Measurements from ENCODE around the gene TANK.

Gene TANK

DNA sequence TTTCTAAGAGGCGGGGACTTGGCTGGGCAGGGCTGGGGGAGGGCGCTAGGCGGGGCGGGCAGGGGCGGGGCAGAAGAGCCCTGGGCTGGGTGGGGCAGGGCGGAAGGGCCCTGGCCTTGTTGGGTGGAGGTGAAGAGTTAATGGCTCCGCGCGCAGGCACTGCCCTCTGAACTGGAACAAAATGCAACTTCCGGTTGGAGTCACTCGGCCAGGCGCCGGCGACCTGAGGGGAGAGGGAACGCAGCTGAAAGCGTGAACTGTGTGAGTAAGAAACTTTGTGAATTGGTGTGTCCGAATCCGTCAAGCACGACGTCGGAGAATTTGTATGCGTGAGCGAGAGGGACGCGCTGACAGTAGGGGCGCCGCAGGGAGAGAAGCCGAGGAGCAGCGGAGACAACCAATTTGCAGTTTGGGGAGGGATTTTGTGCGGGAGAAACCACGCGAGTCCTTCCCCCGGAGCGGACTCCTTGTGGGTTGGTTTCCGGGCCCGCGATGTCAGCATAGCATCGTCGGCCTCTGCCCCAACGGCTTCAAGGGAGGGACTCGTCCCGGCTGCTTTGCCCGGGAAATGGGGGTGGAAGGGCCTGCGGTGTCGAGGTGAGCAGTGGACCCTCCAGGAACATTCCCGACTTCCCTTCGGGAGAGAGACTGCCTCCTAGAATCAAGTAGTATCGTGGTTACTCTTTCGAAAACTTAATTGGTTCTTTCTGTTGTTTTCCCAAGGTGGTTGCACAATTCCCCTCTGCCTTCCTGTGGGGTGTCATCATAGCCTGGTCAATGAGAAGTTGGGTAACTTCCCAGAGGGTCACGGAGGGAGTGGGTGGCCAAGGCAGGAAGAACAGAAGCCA lies at the start of gene TANK:
TANK (plus strand) TSS at position 203 of the 848 bp plus-strand sequence. CDS start 19,235 bp downstream, outside the sequence.
- no peaks in the 10 kb centered on the region for H3K27me3 ChIP-seq (ENCODE audit: control insufficient read depth, insufficient read depth, low read length)
- peak within 1 kb of the TSS; percentile 87 for H3K9ac ChIP-seq (ENCODE audit: low read length)
- no peaks in the 10 kb centered on the region for H3K9me3 ChIP-seq (ENCODE audit: control insufficient read depth, low read depth, low read length)
- H3K27ac ChIP-seq (ENCODE audit: low read length): peak within 1 kb of the TSS; percentile 53
- H3K36me3 ChIP-seq (ENCODE audit: control insufficient read depth, low read depth, low read length): no peaks in the 10 kb centered on the region
- peak within 1 kb of the TSS; percentile 89 for H3K4me3 ChIP-seq (ENCODE audit: low read length)
- H3K4me1 ChIP-seq (ENCODE audit: control insufficient read depth, low read depth, low read length): peaks cover 5% of the 10 kb centered on the region

DNA sequence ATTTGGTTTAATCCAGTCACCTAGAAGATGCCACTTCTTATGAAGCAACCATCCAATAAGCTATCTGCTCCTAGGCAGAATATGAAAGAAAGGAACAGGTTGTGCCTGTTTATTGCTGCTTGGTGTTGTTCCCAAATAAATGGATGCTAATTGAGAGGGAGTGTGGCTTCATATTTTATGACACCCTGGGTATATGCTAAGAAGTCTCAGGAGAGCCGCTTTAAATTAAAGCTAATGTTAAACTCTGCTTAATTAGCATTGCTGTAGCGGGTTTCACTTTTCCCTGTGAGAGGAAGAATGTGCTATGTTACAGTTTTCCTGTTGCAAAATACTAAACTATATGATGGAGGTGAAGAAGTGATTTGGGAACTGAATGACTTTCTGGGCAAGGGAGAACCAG lies 48.7 kb upstream of the TANK start:
- no peak overlapping the region for H3K4me3 ChIP-seq (ENCODE audit: low read length)
- no peak overlapping the region for H3K9ac ChIP-seq (ENCODE audit: low read length)
- H3K4me1 ChIP-seq (ENCODE audit: control insufficient read depth, low read depth, low read length): peaks cover 11% of the 10 kb centered on the region
- H3K9me3 ChIP-seq (ENCODE audit: control insufficient read depth, low read depth, low read length): no peaks in the 10 kb centered on the region
- no peaks in the 10 kb centered on the region for H3K36me3 ChIP-seq (ENCODE audit: control insufficient read depth, low read depth, low read length)
- H3K27me3 ChIP-seq (ENCODE audit: control insufficient read depth, insufficient read depth, low read length): no peaks in the 10 kb centered on the region
- H3K27ac ChIP-seq (ENCODE audit: low read length): no peak overlapping the region

DNA sequence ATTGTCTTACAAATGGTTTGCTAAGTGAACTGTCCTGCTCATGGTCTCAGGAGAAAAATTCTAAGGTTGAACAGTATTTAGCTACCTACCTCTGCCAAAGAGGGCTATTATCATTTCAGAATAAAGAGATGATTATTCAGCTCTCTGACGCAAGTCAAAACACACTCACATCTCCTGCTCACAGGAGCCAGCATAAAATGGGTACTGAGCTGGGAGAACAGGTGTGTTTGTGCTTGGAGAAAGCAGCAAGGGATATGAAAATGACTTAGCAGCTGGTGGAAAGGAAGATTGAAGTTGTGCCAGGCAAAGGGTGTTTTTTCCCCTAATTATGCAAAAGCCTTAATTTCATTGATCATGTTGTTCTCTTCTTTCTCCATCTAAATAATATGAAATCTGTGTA lies 47.3 kb upstream of the TANK start:
- Histone ChIP-seq H3K27ac (ENCODE audit: low read length) (no peak overlapping the region), H3K27me3 (ENCODE audit: control insufficient read depth, insufficient read depth, low read length) (no peaks in the 10 kb centered on the region), H3K4me3 (ENCODE audit: low read length) (no peak overlapping the region), H3K4me1 (ENCODE audit: control insufficient read depth, low read depth, low read length) (peaks cover 11% of the 10 kb centered on the region), H3K9me3 (ENCODE audit: control insufficient read depth, low read depth, low read length) (no peaks in the 10 kb centered on the region), H3K36me3 (ENCODE audit: control insufficient read depth, low read depth, low read length) (no peaks in the 10 kb centered on the region), H3K9ac (ENCODE audit: low read length) (no peak overlapping the region)

DNA sequence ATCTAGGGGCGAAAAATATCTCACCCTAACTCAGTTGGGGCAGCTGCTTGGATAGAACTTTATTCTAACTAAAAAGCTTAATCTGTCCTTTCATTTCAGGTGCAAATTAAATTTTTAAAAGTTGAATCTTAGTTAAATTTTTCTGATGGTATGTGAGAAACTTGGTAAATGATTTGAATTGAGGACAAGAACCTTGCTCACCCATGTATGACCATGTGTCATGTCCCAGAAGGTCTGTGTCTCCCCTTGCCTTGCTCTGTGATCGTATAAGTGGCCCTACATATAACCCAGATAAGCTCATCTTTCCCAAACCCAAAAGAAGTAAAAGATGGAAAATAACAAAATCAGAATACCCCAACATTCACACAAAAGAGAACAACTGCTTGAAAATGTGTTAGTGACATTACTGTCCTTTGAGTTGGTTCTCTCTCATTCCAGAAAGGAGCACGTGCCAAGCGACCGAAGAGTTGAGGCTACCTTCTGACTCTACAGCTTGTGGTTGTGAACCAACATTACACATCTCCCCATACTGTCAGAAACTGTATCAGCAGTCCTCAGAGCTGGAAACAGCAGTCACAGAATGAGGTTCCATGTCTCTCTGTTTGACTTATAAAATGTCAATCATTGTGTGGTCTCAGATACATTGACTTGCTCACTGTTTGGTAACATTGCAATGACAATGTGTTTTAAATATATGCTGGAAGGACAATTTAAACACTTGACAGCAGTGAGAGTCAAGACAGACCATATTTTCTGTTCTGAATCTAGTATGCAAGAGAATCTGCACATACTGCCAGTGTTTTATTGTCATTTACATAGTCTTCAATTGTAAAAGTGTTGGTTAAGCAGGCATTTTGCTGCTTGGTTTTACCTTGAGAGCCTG lies 46.3 kb upstream of the TANK start:
- no peaks in the 10 kb centered on the region for H3K27me3 ChIP-seq (ENCODE audit: control insufficient read depth, insufficient read depth, low read length)
- no peak overlapping the region for H3K4me3 ChIP-seq (ENCODE audit: low read length)
- no peak overlapping the region for H3K27ac ChIP-seq (ENCODE audit: low read length)
- no peaks in the 10 kb centered on the region for H3K9me3 ChIP-seq (ENCODE audit: control insufficient read depth, low read depth, low read length)
- H3K36me3 ChIP-seq (ENCODE audit: control insufficient read depth, low read depth, low read length): no peaks in the 10 kb centered on the region
- H3K9ac ChIP-seq (ENCODE audit: low read length): no peak overlapping the region
- peaks cover 11% of the 10 kb centered on the region for H3K4me1 ChIP-seq (ENCODE audit: control insufficient read depth, low read depth, low read length)

GRCh38 chr2:161115205-161115604 lies 45.0 kb upstream of the TANK start:
- Histone ChIP-seq H3K27me3 (ENCODE audit: control insufficient read depth, insufficient read depth, low read length) (no peaks in the 10 kb centered on the region), H3K4me1 (ENCODE audit: control insufficient read depth, low read depth, low read length) (peaks cover 11% of the 10 kb centered on the region), H3K9ac (ENCODE audit: low read length) (no peak overlapping the region), H3K9me3 (ENCODE audit: control insufficient read depth, low read depth, low read length) (no peaks in the 10 kb centered on the region), H3K4me3 (ENCODE audit: low read length) (no peak overlapping the region), H3K36me3 (ENCODE audit: control insufficient read depth, low read depth, low read length) (no peaks in the 10 kb centered on the region), H3K27ac (ENCODE audit: low read length) (no peak overlapping the region)

GRCh38 chr2:161115605-161116380 lies 44.4 kb upstream of the TANK start:
- no peaks in the 10 kb centered on the region for H3K36me3 ChIP-seq (ENCODE audit: control insufficient read depth, low read depth, low read length)
- no peak overlapping the region for H3K27ac ChIP-seq (ENCODE audit: low read length)
- no peak overlapping the region for H3K4me3 ChIP-seq (ENCODE audit: low read length)
- H3K9me3 ChIP-seq (ENCODE audit: control insufficient read depth, low read depth, low read length): no peaks in the 10 kb centered on the region
- no peaks in the 10 kb centered on the region for H3K27me3 ChIP-seq (ENCODE audit: control insufficient read depth, insufficient read depth, low read length)
- H3K4me1 ChIP-seq (ENCODE audit: control insufficient read depth, low read depth, low read length): peaks cover 11% of the 10 kb centered on the region
- no peak overlapping the region for H3K9ac ChIP-seq (ENCODE audit: low read length)

- H3K27me3 ChIP-seq (ENCODE audit: control insufficient read depth, insufficient read depth, low read length): no peaks in the 10 kb centered on the region
- H3K4me1 ChIP-seq (ENCODE audit: control insufficient read depth, low read depth, low read length): peaks cover 8% of the 10 kb centered on the region
- no peak overlapping the region for H3K27ac ChIP-seq (ENCODE audit: low read length)
- H3K4me3 ChIP-seq (ENCODE audit: low read length): no peak overlapping the region
- H3K9ac ChIP-seq (ENCODE audit: low read length): no peak overlapping the region
- H3K36me3 ChIP-seq (ENCODE audit: control insufficient read depth, low read depth, low read length): no peaks in the 10 kb centered on the region
- no peaks in the 10 kb centered on the region for H3K9me3 ChIP-seq (ENCODE audit: control insufficient read depth, low read depth, low read length)
Observed at GRCh38 chr2:161116509-161116908, 43.7 kb upstream of the TANK start.

DNA sequence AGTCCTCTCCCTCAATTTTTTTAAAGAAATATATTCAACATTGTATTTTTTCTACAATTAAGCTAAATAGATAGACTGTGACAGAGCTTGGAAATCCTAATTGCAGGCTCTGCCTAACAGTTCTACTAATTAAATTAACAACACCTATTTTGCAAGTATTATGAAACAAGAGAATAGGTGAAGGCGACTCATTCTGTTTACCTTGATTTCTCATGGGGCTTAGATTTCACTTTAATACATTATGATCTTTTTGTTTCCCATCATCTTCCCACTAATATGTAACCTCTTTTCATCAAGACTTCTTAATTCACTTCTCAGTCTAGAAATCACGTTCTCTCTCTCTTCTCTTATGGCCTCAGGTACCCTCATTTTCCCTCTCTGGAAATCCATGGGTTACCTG lies 42.7 kb upstream of the TANK start:
- Histone ChIP-seq H3K27me3 (ENCODE audit: control insufficient read depth, insufficient read depth, low read length) (no peaks in the 10 kb centered on the region), H3K4me1 (ENCODE audit: control insufficient read depth, low read depth, low read length) (peaks cover 7% of the 10 kb centered on the region), H3K9me3 (ENCODE audit: control insufficient read depth, low read depth, low read length) (no peaks in the 10 kb centered on the region), H3K9ac (ENCODE audit: low read length) (no peak overlapping the region), H3K4me3 (ENCODE audit: low read length) (no peak overlapping the region), H3K27ac (ENCODE audit: low read length) (no peak overlapping the region), H3K36me3 (ENCODE audit: control insufficient read depth, low read depth, low read length) (no peaks in the 10 kb centered on the region)

- peaks cover 19% of the 10 kb centered on the region for H3K4me1 ChIP-seq (ENCODE audit: control insufficient read depth, low read depth, low read length)
- no peak overlapping the region for H3K4me3 ChIP-seq (ENCODE audit: low read length)
- no peak overlapping the region for H3K27ac ChIP-seq (ENCODE audit: low read length)
- H3K9me3 ChIP-seq (ENCODE audit: control insufficient read depth, low read depth, low read length): no peaks in the 10 kb centered on the region
- H3K36me3 ChIP-seq (ENCODE audit: control insufficient read depth, low read depth, low read length): no peaks in the 10 kb centered on the region
- no peaks in the 10 kb centered on the region for H3K27me3 ChIP-seq (ENCODE audit: control insufficient read depth, insufficient read depth, low read length)
- no peak overlapping the region for H3K9ac ChIP-seq (ENCODE audit: low read length)
Observed at GRCh38 chr2:161118722-161119121, 41.5 kb upstream of the TANK start.

GRCh38 chr2:161119483-161119882 lies 40.7 kb upstream of the TANK start:
- no peaks in the 10 kb centered on the region for H3K9me3 ChIP-seq (ENCODE audit: control insufficient read depth, low read depth, low read length)
- H3K4me1 ChIP-seq (ENCODE audit: control insufficient read depth, low read depth, low read length): peaks cover 20% of the 10 kb centered on the region
- no peak overlapping the region for H3K4me3 ChIP-seq (ENCODE audit: low read length)
- no peaks in the 10 kb centered on the region for H3K27me3 ChIP-seq (ENCODE audit: control insufficient read depth, insufficient read depth, low read length)
- H3K36me3 ChIP-seq (ENCODE audit: control insufficient read depth, low read depth, low read length): no peaks in the 10 kb centered on the region
- no peak overlapping the region for H3K27ac ChIP-seq (ENCODE audit: low read length)
- H3K9ac ChIP-seq (ENCODE audit: low read length): no peak overlapping the region

DNA sequence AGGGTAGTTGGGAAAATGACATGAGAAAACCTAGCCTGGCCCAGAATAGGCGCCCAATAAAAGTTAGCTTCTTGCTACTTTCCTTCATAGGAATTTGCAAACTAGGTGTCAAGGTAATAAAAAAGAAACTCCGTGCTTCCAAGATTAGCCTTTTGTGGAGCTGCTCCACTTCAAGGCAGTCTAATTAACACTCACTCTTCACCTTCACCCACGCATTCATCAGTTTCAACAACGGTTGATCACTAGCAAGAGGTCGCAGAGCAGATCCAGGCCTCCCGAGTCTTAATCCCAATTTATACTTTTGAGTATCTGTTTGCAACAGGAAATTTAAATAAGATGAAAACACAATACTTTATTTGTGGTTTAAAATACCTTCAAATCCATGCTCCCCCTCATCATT lies 39.5 kb upstream of the TANK start:
- H3K4me3 ChIP-seq (ENCODE audit: low read length): no peak overlapping the region
- no peaks in the 10 kb centered on the region for H3K36me3 ChIP-seq (ENCODE audit: control insufficient read depth, low read depth, low read length)
- H3K27me3 ChIP-seq (ENCODE audit: control insufficient read depth, insufficient read depth, low read length): no peaks in the 10 kb centered on the region
- no peak overlapping the region for H3K9ac ChIP-seq (ENCODE audit: low read length)
- H3K27ac ChIP-seq (ENCODE audit: low read length): no peak overlapping the region
- peaks cover 20% of the 10 kb centered on the region for H3K4me1 ChIP-seq (ENCODE audit: control insufficient read depth, low read depth, low read length)
- H3K9me3 ChIP-seq (ENCODE audit: control insufficient read depth, low read depth, low read length): no peaks in the 10 kb centered on the region

Data from iPS-18a (cell line).